GM04503 (cell line): ENCODE measurements around the gene MKLN1.
"Not testable (repeated sequence)": the region's sequence is repeated elsewhere in the genome, so short reads cannot be mapped to it uniquely, and the experiment has no call there.

Experiments used
- DNase-seq: peaks from one replicate; pipeline ENCODE4 v3.0.0-alpha.2; 2012; ENCODE audit warnings: low read depth

MKLN1 gene

DNA sequence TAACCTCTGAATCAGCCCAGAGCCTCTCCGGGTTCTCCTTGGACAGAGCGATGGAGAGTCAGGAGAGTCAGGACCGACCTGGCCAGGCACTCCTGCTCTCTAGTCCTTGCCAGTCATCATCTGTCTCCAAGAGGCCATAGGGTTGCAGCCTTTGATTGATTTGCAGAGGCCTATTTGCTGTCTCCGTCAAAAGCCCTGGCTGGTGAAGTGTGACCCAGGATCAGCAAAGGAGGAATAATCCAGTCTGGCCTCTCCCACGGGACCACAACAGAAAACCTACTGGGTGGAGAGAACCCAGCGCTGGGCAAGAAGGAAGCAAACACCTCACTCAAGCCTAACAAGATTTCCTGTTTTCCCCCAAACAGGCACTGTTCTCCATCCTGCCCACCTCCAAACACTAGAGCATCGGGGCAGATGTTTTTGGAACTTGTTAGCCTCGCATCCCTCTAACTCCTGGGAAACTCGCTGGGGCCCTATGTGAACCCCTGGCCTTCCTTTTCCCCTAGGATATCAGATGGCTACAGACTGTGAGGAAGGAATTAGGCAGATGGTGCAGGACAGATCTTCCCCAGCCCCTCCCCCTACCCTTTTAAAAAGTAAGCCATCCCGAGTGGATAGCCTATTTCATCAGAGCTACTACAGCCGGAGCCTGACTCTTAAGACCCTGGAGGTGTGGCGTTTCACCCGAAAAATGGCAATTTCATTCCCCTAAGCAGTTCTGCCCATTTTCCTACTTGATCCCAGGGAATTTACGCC lies 174.4 kb downstream of the MKLN1 start:
- DNase-seq = no peak

DNA sequence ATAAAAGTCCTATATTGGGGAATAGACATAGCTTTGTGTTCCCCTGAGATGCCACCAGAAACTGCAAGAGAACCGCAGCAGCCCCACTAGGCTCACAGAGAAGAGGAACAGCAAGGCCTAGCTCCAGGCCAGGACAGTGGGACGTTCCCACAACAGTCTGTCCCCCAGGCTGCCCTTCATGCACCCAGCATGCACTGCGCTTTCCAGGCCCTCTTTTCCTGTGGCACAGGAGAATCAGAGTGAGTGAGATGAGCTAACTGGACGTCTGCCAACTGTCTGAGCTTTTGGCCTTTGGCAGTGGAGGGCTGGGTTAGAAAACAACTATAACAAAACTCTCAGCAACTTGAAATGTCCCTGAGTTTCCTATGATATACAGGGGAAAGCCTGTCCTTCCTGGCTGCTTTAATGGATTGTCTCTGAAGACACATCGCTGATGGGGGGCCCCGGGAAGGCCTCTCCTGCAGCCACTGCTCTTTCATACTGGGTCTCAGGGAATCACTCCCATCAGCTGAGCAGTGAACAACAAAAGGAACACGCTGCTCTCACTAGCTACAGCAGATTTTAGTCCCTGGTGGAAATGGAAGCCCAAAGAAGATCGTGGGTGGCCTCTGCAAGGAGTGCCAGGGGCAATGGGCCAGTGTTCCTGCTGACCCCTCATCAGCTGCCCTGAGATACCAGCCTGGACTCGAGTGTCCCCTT lies 175.3 kb downstream of the MKLN1 start:
- DNase-seq = no peak

DNA sequence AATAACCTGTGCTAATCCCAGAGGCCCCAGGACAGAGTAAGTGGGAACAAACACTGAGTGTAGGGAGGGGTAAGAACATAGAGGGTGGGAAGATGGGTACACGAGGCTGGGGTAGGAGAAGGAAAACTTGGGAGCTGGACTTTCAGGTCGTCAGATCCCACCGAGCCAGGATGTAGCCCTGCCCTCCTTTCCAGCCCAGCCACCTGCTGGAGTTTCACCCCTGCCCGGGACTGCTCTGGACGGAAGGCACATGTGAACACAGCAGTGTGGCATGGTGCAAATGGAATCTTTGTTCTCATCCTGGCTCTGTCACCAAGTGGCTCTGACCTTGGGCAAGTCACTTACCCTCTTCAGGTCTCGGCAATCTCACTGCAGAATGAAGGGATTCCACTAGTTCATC lies 176.0 kb downstream of the MKLN1 start:
- no peak for DNase-seq

DNA sequence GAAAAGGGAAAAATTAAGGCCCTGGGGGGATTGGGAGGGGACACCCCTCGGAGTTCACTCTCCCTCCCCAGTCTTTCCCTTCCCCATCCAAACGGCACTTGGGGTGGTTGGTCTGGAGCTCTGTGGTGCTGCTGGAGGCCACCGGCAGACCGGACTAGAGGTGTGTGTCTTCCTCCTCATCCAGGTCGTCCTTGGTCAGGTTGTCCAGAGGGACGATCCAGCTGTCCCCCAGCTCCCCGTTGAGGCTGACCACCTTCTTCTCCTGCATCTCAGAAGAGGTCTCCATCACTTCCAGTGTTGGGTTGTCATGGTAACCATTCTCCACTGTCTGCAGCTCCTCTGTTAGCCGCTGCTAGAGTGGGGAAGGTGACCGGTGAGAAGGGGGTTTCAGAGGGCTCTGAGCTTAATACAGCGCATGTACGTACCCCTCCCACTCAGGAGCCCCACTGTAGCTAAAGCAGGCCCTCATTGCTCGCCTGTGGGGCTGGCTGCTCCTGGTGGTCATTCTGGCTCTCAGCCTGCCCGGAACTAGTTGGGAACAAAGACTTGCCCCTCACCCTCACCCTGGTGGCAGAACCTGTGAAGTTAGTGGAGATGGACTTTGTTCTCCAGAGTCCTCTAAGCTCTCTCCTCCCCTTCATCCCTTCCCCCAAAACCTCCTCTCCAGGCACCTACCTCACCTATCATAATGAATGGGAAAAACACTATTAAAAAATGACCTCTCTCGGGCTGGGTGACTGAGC lies 176.7 kb downstream of the MKLN1 start:
- DNase-seq = no peak

DNA sequence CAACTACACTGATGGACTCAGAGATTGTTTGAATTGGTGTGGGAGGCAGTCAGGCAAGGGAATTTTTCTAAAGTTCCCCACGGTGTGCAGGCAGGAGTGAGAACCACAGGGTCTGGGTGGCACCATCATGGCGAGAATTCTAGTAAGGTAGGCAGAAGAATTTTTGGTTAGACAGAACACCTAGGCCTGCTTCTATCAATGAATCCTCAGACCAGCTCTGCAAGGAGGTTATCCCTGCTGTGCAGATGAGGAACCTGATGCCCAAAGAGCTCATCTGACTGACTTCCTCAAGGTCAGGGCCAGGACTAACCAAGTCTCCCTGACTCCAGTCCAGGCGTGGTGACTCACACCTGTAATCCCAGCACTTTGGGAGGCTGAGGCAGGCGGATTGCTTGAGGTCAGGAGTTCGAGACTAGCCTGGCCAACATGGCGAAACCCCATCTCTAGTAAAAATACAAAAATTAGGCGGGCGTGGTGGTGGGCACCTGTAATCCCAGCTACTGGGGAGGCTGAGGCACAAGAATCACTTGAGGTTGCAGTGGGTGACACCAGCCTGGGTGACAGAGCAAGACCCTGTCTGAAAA lies 177.5 kb downstream of the MKLN1 start:
- DNase-seq = not testable (repeated sequence)

DNA sequence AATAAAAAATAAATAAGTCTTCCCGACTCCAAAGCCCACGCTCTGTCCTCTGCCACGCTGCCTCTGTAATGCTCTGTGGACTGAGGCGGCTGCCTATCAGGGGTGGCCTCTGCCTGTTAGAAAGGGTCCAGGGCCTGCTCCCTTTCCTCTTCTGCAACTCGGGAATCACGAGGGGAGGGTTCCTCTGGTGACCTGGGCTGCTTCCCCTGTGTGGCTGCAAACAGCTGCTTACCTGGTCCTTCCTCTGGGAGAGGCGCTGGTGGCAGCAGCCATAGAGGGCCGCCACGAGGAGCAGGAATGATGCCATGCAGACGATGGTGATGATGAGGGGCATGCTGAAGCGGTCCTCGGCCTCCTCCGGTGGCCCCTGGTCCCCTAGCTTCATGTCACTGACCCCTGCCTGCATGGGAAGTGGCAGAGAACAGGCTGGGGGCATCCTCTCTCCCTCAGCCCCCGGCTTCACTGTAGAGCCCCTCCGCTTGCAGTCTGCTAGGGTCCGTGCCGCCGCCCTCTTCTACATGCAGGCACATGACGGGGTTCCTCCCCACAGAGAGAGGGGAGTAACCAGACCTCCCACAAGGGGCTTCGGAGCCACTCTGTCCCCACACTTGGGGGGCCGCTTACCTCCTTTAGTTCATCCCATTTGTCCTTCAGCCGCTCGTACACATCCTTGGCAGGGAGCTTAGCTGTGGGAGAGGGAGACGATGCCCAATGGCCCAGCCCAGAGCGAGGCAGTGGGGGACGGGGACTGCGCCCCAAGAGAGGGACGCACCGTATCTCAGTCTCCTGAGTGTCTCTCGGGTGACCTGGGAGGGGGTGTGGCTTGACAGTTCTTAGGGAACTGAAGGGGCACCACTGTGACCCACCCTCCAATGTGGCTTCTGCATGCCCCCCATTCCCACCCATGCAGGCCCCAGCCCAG lies 178.2 kb downstream of the MKLN1 start:
- no peak for DNase-seq

DNA sequence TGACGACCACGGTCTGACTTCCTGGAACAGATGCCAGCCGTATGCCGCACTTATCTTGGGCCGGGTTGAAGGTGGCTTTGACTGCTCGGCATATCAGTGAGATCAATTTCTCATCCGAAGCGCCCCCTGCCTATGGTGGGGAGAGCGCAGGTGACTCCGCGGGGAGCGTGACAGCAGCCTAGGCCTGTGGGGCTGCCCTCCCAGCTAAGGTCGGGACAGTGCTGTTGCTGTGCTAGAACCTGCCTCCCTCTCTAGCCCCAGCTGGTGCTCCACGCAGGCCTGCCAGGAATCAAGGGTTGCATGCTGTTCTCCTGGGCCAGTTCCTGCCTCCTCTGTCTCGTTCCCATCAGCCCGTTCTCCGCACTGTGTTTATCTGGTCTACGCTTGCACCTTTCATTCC lies 178.9 kb downstream of the MKLN1 start:
- no peak for DNase-seq

DNA sequence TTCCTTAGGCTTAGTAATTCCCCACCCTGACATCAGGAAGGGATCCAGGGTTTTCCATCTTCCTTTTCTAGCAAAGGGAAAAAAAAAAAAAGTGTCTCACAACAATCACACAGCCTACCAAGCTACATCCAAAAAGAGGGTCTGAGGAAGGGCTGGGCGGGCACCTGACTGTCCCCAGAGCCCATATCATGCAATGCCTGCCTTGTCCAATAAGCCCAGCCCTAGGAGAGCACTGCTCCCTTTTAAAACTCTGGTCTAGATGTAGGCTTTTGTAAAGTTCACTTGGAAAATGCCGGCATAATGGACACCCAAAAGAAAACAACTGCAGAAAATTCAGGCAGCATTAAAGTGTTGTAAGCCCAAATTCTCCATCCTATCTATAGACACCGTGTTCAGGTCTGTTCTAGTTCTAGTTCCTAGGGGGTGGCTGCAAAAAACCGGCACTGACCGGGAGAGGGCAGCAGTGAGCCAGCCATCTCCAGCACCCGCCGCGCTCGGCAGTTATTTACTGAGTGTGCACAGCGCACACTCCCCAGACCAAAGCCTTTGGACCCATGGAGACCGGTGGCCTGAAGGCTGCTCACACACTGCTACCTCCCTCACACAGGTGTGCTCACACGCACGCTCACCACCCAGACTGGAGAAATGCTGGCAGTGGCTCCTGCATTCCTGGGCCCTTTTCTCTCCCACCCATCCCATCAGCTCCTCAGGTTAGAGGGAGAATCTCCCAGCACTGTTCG lies 180.1 kb downstream of the MKLN1 start:
- no peak for DNase-seq

DNA sequence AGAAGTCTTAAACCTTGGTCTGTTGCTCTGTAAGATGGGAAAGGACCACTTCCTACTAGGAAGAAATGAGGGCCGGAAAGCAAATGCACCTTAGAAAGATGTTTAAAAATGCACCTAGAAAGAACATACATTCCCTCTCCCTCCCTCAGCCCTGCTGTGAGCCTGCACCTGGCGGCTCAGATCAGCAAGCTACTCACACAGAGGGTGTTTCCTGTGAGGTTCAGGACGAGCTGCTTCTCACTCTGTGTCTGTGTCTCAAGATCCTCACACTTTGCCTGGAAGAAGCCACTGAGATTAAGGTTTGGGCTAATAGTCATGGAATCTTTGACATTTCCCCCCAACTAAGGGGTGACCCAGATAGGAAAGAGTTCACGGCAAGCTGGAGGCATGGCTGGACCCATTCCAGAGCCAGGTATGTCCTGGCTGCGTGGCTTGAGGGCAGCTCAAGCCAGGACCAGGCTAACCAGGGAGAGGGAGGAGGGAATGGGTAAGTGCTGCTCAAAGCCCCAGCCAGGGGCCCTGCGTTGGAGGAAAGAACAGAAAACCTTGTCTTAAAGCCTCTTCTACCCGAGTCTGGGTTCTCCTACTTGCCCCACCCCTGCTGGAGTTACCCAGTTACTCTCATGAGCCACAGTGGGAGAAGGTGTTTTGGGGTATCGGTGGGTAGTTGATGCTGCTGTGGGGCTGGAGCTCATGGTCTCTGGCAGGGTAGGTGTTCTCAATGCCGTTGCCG lies 181.2 kb downstream of the MKLN1 start:
- no peak for DNase-seq

DNA sequence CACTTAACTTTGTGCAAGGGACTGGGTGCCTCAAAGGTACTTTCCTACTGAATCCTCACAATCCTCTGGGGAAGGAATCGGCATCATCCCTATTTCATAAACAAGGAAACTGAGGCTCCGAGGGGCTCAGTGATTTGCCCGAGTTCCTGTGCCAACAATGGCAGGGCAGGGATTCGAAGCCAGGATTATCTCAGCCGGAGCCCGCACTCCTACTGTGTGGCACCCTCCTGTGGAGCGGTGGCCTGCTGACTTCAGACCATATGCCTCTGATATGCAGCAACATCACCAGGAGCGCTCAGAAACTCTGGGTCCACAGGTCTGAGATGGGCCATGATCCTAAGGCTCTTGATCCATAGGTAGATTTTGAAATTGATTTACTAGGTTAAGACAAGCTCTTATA lies 182.1 kb downstream of the MKLN1 start:
- no peak for DNase-seq

DNA sequence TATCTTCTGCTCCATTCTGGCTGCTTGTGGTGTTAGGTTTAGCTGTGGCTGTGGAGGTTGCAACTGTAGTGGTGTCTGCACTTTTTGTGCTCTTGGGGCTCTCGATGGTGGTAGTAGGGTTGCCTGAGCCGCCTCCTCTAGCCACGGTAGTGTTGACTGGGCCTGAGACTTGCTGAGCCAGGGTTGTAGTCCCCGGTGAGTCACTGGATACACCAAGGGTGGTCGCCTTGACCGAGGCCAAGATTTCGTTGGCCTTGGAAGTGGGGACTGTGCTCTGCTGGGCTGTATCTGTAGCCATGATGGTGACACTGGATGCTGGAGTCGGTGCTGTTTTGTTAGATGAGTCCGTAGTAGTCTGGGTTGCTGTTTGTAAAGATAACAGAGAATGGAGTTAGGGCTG lies 183.4 kb downstream of the MKLN1 start:
- no peak for DNase-seq

DNA sequence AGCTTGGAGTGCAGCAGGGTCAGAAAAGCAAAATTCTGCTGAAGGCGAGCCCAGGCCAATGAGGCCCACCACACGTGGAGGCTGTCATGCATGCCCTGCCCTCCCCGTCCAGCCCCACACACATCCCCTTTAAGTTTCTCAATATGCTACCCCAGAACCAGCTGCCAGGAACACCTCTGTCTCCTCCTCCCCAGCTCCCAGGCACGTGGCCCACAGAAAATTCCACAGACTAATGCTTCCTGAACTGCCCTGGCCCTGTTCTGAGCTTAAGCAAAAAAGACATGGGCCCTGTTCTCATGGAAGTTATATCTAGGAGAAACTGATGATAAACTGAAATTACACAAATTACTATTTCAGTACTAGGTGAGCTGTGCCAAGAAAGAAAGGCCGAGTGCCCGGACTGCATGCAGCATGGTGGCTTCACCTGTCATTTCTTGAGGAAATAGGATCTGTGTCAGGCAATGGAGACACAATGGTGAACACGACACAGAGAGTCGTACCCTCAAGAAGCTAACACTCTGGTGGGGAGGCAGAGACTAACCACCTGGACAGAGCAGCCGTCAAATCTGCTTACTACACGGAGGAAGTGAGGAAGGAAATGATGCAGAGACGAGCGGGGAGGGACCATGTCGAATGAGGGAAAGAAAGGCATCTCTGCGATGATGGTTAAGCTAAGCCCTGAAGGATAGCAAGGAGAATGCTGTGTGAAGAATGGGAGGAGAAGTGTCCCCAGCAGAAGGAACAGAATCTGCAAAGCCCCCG lies 184.3 kb downstream of the MKLN1 start:
- DNase-seq = no peak

DNA sequence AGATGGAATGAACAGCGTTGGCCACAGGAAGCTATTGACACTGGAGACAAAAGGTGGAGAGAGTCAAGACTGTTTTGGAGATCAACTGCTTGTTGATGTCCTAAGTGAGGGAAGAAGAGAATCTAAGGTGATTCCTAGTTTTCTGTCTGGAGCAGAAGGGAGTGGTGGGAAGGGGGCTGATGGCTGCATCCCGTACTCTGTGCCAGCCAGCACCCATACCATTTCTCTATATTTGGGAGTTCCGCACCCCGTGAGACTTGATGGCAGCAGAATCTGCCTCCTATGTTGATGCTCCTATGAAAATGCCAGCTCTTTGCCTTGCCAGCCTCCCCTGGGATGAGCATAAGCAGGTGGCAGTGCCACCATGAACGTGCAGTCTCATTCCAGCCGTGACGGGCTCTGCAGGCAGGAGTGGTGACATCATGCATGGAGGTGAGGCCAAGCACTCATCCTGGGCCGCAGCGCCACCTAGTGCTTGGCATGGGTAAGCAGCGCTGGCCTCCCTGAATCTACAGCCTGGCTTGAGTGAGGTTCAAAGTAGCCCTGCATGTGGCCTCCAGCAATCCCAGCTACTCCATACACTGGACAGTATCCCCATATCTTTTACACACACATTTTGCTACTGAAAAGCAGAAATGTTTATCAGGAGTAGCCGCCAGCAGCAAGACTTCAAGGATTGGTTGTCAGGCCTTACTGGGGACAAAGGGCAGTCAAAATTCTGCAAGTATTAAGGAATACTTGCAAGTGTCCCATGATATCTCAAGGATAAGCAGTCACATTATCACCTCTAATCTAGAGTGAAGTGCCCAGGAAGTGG lies 185.8 kb downstream of the MKLN1 start:
- no peak for DNase-seq

DNA sequence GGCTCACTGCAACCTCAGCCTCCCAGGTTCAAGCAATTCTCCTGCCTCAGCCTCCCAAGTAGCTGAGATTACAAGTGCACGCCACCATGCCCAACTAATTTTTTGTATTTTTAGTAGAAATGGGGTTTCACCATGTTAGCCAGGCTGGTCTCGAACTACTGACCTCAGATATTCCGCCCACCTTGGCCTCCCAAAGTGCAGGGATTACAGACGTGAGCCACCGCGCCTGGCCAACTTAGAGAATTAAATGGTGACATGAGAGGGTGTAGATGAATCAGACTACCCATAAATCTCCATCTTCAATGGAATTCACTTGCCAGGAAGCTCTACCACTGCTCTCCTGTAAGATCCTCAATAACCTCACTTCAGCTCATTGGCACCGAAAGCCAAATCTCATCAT lies 187.8 kb downstream of the MKLN1 start:
- DNase-seq = not testable (repeated sequence)

DNA sequence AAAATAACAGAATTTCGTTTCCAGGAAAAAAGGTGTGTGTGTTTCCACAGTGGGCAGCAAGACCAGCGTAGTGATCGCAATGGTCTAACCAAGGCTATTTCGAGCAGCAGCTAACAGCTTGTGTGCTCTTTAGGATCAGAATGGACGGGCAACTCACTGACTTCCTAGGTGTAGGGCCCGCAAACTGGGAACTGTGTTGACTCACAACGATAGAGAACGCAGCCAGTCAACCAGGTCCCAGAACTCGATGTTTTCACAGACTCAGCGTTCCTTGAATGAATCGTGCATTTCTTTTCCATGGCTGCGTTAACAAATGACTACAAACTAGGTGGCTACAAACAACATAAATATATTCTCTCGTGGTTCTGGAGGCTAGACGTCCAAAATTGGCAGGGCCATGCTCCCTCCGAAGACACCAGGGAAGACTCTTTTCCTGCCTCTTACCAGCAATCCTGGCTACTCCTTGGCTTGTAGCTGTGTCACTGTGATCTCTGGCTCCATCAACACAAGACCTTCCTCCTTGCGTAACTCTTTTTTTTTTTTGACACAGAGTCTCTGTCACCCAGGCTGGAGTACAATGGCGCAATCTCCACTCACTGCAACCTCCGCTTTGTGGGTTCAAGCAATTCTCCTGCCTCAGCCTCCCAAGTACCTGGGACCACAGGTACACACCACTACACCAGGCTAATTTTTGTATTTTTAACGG lies 189.7 kb downstream of the MKLN1 start:
- DNase-seq = no peak

DNA sequence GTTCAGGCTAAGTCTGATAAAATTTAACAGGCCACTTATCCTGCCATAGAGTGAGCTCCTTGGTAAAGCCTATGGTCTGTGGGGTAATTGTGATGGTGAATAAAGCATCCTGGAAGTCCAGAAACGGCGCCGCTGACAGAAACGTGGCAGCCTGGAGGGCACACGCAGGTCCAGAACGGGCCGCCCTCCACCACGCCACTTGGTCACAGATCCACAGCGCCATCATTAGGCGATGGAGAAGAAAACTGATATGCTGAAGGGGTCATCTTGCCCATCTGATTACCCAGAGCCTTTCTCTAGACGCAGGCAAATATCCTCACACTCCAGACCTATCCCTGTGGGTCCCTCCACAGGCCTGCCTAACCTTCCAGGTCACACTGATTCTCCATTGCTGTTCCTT lies 190.9 kb downstream of the MKLN1 start:
- no peak for DNase-seq

DNA sequence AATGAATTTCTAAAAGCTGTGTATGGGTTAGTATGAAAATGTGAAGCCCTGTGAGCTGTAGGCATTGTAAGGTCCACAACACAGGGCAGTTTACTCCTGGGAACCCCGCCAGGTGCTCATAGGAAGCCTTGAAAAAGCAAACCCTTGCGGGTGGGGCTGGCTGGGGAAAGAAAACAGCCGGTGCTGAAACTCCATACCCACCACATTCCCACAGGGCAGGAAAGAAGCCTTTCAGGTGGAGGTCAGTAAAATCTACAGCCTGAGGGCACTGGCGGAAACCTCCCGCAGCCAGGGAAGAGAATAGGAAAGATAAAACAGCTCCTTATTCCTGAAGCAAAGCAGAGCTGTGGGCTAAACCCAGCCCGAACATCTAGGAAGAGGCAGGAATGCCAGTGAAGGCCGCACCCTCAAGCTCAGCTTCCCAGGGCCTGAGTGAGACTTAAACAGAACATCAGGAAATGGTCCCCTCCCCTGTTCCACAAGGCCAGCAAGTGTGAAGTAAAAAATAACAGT lies 194.0 kb downstream of the MKLN1 start:
- DNase-seq = no peak
